Nephron (organoid): Measurements from ENCODE around the gene MAD1L1.

Experiments used
- H3K27ac Mint-ChIP-seq, 3 experiments: 2 replicates each; pipeline ENCODE4 v1.8.0; 2020; ENCODE audit warnings: mixed read lengths in 3 of 3, mild to moderate bottlenecking in 2 of 3, moderate library complexity in 1 of 3
- H3K27me3 Mint-ChIP-seq: 2 replicates; pipeline ENCODE4 v1.8.0; 2021; ENCODE audit warnings: low read depth, mild to moderate bottlenecking, moderate library complexity, mixed read lengths
- H3K36me3 Mint-ChIP-seq: 2 replicates; pipeline ENCODE4 v1.8.0; 2020; ENCODE audit warnings: low read depth, mixed read lengths
- H3K4me1 Mint-ChIP-seq: 2 replicates; pipeline ENCODE4 v1.8.0; 2020; ENCODE audit warnings: mixed read lengths
- H3K4me3 Mint-ChIP-seq, 3 experiments: 2 replicates each; pipeline ENCODE4 v1.8.0; 2020; ENCODE audit warnings: mild to moderate bottlenecking in 3 of 3, mixed read lengths in 3 of 3, moderate library complexity in 2 of 3
- H3K9me3 Mint-ChIP-seq: 2 replicates; pipeline ENCODE4 v1.8.0; 2020; ENCODE audit warnings: mixed read lengths
- TF ChIP-seq, protein P1 (sequence below), 3 experiments: fragments of 200-600 bp; sonication (generic); IDR thresholded peaks; one replicate each; pipeline ENCODE4 v1.5.0; 2021; ENCODE audit warnings: antibody characterized with exemption in 3 of 3; ENCODE audit not compliant: unreplicated experiment in 3 of 3

MAD1L1 gene

GRCh38 chr7:2241580-2242540 lies 9.1 kb upstream of the MAD1L1 start, which contains the start of the genes MRM2 and NUDT1:
Gene MRM2, minus strand, starts transcription at chr7:2242205. Its CDS starts 36 bp downstream, at chr7:2242169.
Gene NUDT1, plus strand, starts transcription at chr7:2242226. Its CDS starts 2,349 bp downstream, at chr7:2244575.
- TF ChIP-seq, protein P1, sequence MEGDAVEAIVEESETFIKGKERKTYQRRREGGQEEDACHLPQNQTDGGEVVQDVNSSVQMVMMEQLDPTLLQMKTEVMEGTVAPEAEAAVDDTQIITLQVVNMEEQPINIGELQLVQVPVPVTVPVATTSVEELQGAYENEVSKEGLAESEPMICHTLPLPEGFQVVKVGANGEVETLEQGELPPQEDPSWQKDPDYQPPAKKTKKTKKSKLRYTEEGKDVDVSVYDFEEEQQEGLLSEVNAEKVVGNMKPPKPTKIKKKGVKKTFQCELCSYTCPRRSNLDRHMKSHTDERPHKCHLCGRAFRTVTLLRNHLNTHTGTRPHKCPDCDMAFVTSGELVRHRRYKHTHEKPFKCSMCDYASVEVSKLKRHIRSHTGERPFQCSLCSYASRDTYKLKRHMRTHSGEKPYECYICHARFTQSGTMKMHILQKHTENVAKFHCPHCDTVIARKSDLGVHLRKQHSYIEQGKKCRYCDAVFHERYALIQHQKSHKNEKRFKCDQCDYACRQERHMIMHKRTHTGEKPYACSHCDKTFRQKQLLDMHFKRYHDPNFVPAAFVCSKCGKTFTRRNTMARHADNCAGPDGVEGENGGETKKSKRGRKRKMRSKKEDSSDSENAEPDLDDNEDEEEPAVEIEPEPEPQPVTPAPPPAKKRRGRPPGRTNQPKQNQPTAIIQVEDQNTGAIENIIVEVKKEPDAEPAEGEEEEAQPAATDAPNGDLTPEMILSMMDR (IDR thresholded peaks at IDR 0.05; ENCODE audit: unreplicated experiment in 3 of 3), result no peak
- Mint-ChIP-seq H3K9me3 (no peaks in the 10 kb centered on the region), H3K4me3 (peak within 1 kb of the TSS; percentile 91 to 96 (median 94)), H3K27ac (peak within 1 kb of the TSS in 2 of 3 experiments; percentile 77 to 81), H3K36me3 (peaks cover 20% of the 10 kb centered on the region), H3K4me1 (peaks cover 12% of the 10 kb centered on the region), H3K27me3 (no peaks in the 10 kb centered on the region)

DNA sequence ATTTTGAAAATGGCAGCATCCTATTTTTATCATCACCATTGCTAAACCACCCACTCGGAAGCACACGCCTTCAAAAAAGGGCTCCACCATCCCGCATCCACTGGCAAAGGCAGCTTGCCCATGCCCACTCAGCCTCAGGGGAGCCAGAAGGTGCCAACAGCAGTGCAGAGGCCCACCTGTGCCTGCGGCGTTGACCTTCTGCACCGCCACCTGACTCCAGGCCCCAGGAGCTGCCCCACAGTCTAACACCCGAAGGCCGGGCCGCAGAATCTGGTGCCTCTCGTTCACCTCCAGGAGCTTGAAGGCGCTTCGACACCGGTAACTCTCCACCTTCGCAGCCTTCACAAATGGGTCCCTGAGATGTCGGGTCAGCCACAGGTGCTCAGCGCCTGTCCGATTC lies 6.5 kb upstream of the MAD1L1 start:
- Mint-ChIP-seq H3K27ac (no peak overlapping the region), H3K4me3 (peak overlapping the region; percentile 64 to 77 (median 74)), H3K4me1 (peaks cover 5% of the 10 kb centered on the region), H3K9me3 (no peaks in the 10 kb centered on the region), H3K36me3 (peaks cover 37% of the 10 kb centered on the region), H3K27me3 (no peaks in the 10 kb centered on the region)
- TF ChIP-seq, protein P1 (IDR thresholded peaks at IDR 0.05; ENCODE audit: unreplicated experiment in 3 of 3), result no peak

DNA sequence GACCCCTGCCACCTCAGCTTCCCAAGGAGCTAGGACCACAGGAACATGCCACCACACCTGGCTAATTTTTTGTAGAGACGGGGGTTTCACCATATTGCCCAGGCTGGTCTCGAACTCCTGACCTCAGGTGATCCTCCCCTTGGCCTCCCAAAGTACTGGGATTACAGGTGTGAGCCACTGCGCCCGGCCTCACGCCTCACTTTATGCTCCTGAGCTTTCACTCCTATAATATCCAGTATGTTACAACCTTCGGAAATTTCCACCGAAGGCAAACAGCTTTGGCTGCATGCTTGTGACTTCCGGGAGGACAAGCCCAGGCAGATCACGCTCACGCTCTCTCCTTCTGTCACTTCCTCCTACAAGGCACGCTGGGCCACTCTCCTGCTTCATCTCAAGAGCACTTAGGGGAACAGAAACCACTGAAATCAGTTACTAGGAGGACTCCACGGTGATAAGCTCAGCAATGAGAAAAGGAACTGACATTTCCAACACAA lies 4.4 kb upstream of the MAD1L1 start:
- Mint-ChIP-seq H3K4me3 (peak overlapping the region; percentile 15 to 31 (median 19)), H3K36me3 (peaks cover 37% of the 10 kb centered on the region), H3K9me3 (no peaks in the 10 kb centered on the region), H3K27me3 (no peaks in the 10 kb centered on the region), H3K27ac (no peak overlapping the region), H3K4me1 (no peaks in the 10 kb centered on the region)
- TF ChIP-seq, protein P1 (IDR thresholded peaks at IDR 0.05; ENCODE audit: unreplicated experiment in 3 of 3), result no peak

GRCh38 chr7:2233926-2234325 lies 1.2 kb upstream of the MAD1L1 start:
- H3K27me3 Mint-ChIP-seq, result no peaks in the 10 kb centered on the region
- H3K4me1 Mint-ChIP-seq, result peaks cover 10% of the 10 kb centered on the region
- H3K27ac Mint-ChIP-seq, result peak overlapping the region in 1 of 3 experiments; percentile 52
- H3K9me3 Mint-ChIP-seq, result no peaks in the 10 kb centered on the region
- TF ChIP-seq, protein P1 (IDR thresholded peaks at IDR 0.05; ENCODE audit: unreplicated experiment in 3 of 3), result no peak
- peaks cover 34% of the 10 kb centered on the region for H3K36me3 Mint-ChIP-seq
- H3K4me3 Mint-ChIP-seq, result peak overlapping the region; percentile 79 to 96 (median 85)

DNA sequence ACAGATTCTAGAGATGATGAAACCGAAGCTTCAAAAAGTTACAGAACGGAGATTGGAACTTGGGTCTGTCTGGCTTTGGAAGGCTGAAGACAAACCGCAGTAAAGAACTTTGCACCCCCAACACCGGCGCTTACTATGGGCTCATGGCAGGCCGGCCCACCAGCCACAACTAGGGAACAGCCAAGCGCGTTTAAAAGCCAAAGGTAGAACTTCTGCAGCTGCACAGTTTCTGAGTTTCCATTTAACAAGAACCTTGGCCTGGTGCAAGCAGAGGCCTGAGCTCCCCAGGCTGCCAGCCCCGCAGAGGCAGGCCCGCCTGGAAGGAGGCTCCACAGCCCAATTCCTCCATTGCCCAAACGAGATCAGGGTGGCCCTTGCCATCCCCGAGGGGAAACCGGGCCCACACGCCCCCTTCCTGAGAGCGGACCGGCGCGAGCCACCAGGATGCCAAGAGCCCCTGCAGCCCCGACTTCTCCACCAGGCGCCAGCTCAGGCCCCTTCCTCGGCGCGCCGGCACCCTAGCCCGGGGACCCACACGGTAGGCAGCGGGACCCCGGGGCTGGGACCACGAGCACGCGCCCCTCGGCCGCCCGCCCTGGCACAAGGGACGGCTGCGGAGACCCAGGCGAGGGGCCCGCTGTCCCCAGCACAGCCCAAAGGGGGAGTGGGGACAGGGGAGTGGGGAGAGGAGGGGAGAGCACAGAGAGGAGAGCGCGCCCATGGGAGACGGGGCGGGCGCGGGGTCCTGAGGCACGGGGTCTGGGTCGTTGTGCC lies 566 bp downstream of the MAD1L1 start:
- H3K27me3 Mint-ChIP-seq, result no peaks in the 10 kb centered on the region
- H3K4me3 Mint-ChIP-seq, result peak overlapping the region; percentile 86 to 90 (median 88)
- H3K4me1 Mint-ChIP-seq, result peaks cover 10% of the 10 kb centered on the region
- H3K36me3 Mint-ChIP-seq, result peaks cover 31% of the 10 kb centered on the region
- TF ChIP-seq, protein P1 (IDR thresholded peaks at IDR 0.05; ENCODE audit: unreplicated experiment in 3 of 3), result no peak
- no peaks in the 10 kb centered on the region for H3K9me3 Mint-ChIP-seq
- H3K27ac Mint-ChIP-seq, result peak overlapping the region in 2 of 3 experiments; percentile 65 to 72
